SH-SY5Y (cell line): Measurements from ENCODE around the gene DDX50.

Source experiments
- GATA2 ChIP-seq: IDR thresholded peaks from 2 replicates; pipeline ENCODE4 v1.6.1; 2011; ENCODE audit warnings: mild to moderate bottlenecking, low read depth, low read length
- GATA3 ChIP-seq: IDR thresholded peaks from 2 replicates; pipeline ENCODE4 v1.6.1; 2011; ENCODE audit warnings: low read depth, mild to moderate bottlenecking, low read length, moderate library complexity

GRCh38 chr10:68857005-68857404 is 44.1 kb upstream of the DDX50 start:
- TF ChIP-seq GATA2 (no peak), GATA3 (no peak)
